ENCODE data around the gene FAM174A.

The FAM174A gene

GRCh38 chr5:100535060-100536005, at the start of gene FAM174A:
TSS of gene FAM174A (plus strand) at chr5:100535374. CDS start at chr5:100535531, 157 bp downstream.
- DNase-seq (ENCODE audit: low spot score) = peak; percentile 92

- DNase-seq (ENCODE audit: low spot score) = no peak
Observed at GRCh38 chr5:100493996-100494395, 41.2 kb upstream of the FAM174A start.

GRCh38 chr5:100496296-100496695, 38.9 kb upstream of the FAM174A start:
- no peak for DNase-seq (ENCODE audit: low spot score)

GRCh38 chr5:100502684-100503083, 32.5 kb upstream of the FAM174A start:
- DNase-seq (ENCODE audit: low spot score) = no peak

GRCh38 chr5:100505984-100506670, 29.0 kb upstream of the FAM174A start:
- no peak for DNase-seq (ENCODE audit: low spot score)

GRCh38 chr5:100516285-100516684, 18.9 kb upstream of the FAM174A start:
- DNase-seq (ENCODE audit: low spot score) = no peak

GRCh38 chr5:100517301-100517974, 17.7 kb upstream of the FAM174A start:
- DNase-seq (ENCODE audit: low spot score) = no peak

- no peak for DNase-seq (ENCODE audit: low spot score)
Observed at GRCh38 chr5:100518377-100518776, 16.8 kb upstream of the FAM174A start.

GRCh38 chr5:100519075-100519474, 16.1 kb upstream of the FAM174A start:
- no peak for DNase-seq (ENCODE audit: low spot score)

GRCh38 chr5:100520348-100520747, 14.8 kb upstream of the FAM174A start:
- no peak for DNase-seq (ENCODE audit: low spot score)

GRCh38 chr5:100537946-100538345, 2.8 kb downstream of the FAM174A start:
- no peak for DNase-seq (ENCODE audit: low spot score)

- no peak for DNase-seq (ENCODE audit: low spot score)
Observed at GRCh38 chr5:100539519-100539918, 4.3 kb downstream of the FAM174A start.

- DNase-seq (ENCODE audit: low spot score) = no peak
Observed at GRCh38 chr5:100542086-100542485, 6.9 kb downstream of the FAM174A start.

GRCh38 chr5:100546001-100546400, 10.8 kb downstream of the FAM174A start:
- no peak for DNase-seq (ENCODE audit: low spot score)

- no peak for DNase-seq (ENCODE audit: low spot score)
Observed at GRCh38 chr5:100550531-100551051, 15.4 kb downstream of the FAM174A start.

GRCh38 chr5:100551183-100551582, 16.0 kb downstream of the FAM174A start:
- no peak for DNase-seq (ENCODE audit: low spot score)

- no peak for DNase-seq (ENCODE audit: low spot score)
Observed at GRCh38 chr5:100553209-100553608, 18.0 kb downstream of the FAM174A start.

GRCh38 chr5:100560860-100561259, 25.7 kb downstream of the FAM174A start:
- no peak for DNase-seq (ENCODE audit: low spot score)

GRCh38 chr5:100562821-100563220, 27.6 kb downstream of the FAM174A start:
- no peak for DNase-seq (ENCODE audit: low spot score)

GRCh38 chr5:100566382-100567141, 31.4 kb downstream of the FAM174A start:
- no peak for DNase-seq (ENCODE audit: low spot score)

- no peak for DNase-seq (ENCODE audit: low spot score)
Observed at GRCh38 chr5:100574716-100575115, 39.5 kb downstream of the FAM174A start.

GRCh38 chr5:100575815-100576214, 40.6 kb downstream of the FAM174A start:
- no peak for DNase-seq (ENCODE audit: low spot score)

Data from D341Med (cell line).